HG02885 (cell line): ENCODE measurements around the gene GEMIN7.
"Not testable (repeated sequence)": the region's sequence is repeated elsewhere in the genome, so short reads cannot be mapped to it uniquely, and the experiment has no call there.

Experiments
- ATAC-seq: cut with Tn5 transposase; IDR thresholded peaks from one replicate; pipeline ENCODE4 v1.9.1; 2021; ENCODE audit warnings: mild to moderate bottlenecking; ENCODE audit not compliant: unreplicated experiment, poor library complexity

GEMIN7 gene

DNA sequence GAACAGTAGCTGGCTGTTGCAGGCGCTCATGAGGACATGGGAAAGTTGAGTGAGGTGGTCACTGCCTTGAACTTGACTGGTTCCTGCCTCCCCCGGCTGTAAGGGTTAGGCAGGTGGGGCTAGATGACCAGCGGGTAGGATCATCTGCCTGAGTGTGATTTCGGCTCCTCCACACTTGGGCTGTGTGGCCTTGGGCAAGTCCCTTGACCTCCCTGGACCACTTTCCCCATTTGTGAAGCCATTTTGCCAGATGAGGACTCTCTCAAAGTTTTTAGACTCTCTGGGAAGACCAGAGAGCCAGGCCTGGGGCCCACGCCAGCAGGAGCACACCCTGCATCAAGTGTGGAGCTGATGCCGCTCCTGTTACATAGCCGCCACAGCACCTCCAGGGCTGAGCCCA lies 23.4 kb downstream of the GEMIN7 start:
- ATAC-seq = no peak

DNA sequence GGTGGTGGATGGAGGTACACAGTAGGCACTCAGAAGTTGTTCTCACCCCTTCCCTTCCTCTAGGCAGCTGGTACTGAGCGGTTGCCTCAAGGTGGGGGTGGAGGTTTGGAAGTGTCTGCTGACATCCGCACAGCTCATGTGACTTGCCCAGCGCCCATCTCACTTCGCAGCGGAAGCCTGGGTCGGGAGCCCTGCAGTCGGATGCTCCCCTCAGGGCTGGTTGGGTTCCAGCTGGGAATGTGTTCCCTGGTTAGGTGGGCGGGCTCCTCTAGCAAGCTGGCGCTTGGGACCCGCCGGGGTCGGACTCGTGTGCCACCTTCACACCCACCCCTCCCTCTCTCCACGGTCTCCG lies 24.1 kb downstream of the GEMIN7 start:
- ATAC-seq = no peak

GRCh38 chr19:45103508-45104319 lies 24.7 kb downstream of the GEMIN7 start:
- ATAC-seq = no peak

GRCh38 chr19:45104658-45105349 lies 25.7 kb downstream of the GEMIN7 start:
- no peak for ATAC-seq

DNA sequence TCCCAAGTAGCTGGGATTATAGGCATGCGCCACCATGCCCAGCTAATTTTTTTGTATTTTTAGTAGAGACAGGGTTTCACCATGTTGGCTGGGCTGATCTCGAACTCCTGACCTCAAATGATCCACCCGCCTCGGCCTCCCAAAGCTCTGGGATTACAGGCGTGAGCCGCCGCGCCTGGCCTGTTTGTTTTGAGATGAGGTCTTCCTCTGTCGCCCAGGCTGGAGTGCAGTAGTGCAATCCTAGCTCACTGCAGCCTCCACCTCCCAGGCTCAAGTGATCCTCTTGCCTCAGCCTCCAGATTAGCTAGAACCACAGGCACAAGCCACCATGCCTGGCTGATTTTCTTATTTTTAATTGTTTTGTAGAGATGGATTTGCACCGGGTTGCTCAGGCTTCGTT lies 27.3 kb downstream of the GEMIN7 start:
- ATAC-seq = not testable (repeated sequence)

DNA sequence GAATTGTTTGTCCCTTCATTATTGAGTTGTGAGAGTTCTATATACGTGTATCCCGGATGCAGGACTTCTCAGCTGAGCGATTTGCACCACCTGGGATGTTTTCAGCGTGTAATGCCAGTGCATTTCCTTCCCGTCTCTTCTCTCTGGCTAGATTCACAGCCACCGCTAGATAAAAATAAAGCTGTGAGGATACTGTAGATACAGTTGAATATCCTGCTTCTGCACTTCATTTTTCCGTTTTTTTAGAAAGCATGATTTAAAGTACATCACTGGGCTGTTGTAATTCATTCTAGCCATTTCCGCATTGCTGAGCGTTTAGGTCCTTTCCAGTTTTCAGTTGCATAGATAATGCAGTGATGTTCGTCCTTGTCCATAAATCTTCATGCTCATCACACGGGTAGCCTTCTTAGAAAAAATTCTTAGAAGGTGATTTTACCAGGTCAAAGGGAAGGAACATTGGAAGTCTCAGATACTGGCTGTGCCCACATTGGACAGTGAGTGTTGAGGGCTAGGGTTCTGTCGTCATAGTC lies 28.6 kb downstream of the GEMIN7 start:
- no peak for ATAC-seq

DNA sequence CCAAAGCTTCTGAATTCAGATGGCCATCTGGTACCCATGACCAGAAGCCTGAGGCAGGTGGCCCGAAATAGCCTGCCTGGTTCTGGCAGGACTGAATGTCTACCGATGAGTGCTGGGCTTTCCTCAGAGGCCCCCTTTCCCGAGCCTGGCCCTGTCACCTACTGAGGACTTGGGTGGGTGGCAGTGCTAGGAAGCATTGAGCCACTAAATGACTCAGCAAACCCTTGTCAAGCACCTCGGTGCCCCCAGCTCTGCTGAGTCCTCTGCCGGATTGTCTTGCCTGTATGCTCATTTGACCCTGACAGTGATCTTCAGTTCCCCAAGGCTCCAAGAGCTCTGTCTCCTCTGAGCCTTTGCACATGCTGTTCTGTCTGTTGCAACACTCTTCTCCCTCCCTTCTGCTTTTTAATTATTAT lies 31.8 kb downstream of the GEMIN7 start:
- no peak for ATAC-seq

DNA sequence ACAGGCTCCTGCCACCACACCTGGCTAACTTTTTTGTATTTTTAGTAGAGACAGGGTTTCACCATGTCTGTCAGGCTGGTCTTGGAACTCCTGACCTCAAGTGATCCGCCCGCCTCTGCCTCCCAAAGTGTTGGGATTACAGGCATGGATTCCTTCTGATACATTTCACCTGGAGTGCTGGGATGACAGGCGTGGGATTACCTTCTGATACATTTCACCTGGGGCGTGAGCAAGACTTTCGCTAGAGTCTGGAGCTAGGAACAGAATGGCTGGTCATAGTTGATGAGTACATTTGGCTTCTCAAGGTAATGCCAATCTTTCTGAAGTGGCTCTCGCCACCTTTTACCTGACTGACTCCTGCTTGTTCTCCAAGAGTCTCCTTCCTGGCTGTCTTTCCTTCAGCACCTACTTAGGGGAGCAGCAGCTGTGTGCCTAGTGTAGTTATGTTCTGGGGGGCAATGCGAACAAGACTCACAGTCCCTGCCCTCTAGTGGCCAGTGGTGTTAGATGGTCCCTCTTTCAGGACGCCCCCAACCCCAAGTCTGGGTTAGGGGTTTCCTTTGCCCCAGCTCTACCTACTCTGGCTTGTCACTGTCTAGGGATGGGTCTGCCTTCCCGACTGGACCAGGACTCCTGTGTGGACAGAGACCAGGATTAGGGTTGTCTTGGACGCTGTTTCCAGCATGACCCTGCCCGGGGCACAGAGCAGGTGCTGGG lies 33.2 kb downstream of the GEMIN7 start:
- ATAC-seq = no peak

DNA sequence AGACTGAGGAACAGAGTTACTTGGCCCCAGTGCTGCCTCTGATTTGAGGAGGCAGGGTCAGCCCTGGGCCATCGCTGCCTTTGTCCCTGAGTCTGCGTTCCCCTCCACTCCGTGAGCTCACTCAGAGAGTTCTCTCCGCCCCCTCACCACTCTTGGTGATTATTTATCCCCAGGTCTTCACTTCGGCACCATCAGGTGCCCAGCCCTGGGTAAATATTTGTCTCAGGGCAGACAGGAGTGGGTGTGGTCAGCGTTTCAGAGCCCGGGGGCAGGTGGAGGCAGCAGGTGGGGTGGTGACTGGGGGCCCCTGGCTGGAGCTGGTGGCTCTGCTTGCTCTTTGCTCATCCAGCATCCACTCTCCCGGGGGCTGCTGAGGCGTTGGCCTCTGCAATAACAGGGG lies 34.6 kb downstream of the GEMIN7 start:
- ATAC-seq = no peak

DNA sequence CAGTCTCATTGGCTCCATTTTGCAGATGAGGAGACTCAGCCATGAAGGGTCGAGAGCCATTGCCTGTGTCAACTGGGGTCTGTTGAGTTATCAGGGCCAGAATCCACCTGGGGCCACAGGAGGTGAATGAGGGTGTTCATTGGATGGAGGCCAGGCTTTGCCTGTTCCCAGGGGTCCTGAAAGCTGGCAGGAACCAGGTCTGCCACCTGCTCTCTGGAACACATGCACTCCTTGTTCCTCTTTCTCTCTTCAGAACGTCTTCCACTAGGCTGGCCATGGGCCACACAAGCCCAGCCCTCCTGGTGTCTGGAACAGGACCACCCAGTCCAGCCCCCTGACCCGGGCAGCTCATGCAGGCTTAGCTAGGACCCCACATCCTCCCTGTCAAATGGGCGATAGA lies 35.1 kb downstream of the GEMIN7 start:
- ATAC-seq = no peak

DNA sequence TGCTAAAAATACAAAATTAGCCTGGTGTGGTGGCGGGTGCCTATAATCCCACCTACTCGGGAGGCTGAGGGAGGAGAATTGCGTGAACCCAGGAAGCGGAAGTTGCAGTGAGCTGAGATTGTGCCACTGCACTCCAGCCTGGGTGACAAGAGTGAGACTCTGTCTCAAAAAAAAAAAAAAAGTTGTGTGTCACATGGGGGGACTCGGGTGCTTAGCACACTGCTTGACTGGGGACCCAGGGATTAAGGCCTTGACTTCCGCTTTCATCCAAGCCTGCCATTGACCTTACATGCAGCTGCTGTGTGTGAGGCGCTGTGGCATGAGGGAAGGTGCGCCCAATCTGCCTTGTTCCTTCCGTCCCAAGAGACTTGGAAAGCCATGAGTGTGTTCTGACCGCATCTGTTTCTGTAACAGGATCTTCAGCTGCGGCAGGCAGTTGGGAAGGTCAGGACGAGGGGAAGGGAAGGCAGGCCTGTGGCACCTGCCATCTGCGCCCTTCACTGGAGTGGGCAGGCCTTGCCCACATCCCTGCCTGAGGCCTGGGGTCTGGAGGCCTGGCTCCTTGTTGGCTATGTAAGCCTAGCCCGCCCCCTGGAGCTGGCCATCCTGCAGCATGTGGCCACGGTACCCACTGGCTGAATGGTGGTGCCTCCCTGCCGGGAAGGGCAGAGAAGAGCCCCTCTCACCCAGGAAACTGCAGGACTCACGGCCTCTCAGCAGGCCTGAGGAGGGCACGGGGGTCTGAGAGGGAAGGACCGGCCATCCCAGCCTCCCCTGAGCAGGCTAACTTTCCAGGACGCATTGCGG lies 37.0 kb downstream of the GEMIN7 start:
- no peak for ATAC-seq

DNA sequence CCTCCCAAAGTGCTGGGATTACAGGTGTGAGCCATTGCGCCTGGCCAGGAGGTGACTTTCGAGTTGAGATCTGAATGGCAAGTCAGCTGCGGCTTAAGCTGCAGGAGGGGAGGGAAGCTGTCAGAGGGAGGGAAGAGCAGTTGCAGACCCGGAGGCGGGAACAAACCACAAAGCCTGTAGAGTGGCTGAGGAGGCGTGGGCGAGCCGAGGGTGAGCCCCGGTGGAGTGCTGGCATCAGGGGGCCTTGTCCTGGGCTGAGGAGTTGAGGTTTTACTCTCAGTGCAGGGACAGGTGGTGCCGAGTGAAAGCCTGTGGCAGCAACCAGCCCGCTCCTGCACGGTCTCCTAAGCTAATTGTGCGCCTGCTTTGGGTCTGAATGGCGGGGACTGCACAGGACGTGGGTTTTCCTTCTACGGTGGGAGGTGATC lies 38.1 kb downstream of the GEMIN7 start:
- ATAC-seq = no peak

DNA sequence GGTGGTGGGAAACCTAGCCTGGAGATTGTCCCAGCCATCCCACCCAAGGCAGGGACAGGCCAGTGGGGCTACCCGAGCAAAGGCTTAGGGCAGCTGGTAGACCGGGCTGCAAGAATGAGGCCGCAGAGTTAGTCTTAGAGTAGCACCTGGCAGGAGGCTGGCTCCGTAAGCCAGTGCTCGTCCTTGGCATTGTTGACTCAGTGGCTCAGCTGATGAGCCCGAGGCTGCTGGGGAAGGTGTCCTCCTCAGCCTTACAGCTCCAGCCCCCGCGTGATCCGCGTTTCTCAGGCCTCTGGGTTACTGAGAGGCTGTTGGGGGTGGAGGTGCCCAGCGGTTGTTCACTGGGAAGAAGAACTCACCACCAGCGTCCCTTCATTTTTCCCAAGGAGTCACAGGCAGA lies 38.6 kb downstream of the GEMIN7 start:
- no peak for ATAC-seq

DNA sequence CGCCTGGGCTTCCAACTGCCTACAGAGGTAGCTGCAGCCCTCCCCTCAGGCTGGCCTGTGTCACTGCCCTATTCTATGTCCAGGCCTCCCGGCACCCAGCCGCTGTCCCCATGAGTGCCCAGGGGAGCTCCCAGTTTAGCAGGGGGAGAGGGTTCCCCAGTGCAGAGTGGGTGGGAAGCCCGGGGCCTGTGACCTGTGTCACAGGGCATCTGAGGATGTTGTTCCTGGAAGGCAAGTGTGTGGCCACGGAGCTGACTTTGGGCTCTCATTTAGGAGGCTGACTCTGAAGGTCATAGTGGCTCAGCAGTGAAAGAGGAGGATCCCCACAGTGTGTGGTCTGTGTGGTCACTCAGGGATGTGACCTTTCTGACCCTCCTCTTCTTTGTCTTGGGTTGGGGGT lies 39.0 kb downstream of the GEMIN7 start:
- no peak for ATAC-seq

DNA sequence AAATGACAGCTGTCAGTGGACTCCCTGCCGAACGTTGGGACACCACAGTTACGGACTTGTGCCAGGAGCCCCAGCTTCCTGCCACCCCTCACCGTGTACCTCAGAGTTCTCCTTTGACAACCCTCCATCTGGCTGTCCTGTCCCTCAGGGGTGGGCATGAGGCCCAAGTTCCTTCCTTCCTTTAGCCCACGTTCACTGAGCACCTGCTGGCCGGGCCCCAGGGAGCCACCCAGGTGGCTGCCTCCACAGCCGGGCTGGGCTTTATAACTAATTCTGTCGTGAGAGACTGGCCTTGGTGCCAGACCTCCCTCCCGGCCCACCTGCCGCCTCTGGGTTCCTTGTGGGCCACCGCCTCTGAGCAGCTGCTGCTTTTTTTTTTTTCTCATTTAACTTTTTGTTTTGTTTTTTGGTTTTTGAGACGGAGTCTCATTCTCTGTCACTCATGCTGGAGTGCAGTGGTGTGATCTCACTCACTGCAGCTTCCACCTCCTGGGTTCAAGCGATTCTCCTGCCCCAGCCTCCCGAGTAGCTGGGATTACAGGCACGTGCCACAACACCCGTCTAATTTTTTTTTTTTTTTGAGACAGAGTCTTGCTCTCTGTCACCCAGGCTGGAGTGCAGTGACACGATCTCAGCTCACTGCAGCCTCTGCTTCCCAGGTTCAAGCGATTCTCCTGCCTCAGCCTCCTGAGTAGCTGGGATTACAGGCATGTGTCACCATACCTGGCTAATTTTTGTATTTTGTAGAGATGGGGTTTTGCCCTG lies 39.7 kb downstream of the GEMIN7 start:
- not testable (repeated sequence) for ATAC-seq

- ATAC-seq = no peak
Observed at GRCh38 chr19:45119582-45119981, 40.5 kb downstream of the GEMIN7 start.

- no peak for ATAC-seq
Observed at GRCh38 chr19:45121827-45122345, 42.8 kb downstream of the GEMIN7 start.

DNA sequence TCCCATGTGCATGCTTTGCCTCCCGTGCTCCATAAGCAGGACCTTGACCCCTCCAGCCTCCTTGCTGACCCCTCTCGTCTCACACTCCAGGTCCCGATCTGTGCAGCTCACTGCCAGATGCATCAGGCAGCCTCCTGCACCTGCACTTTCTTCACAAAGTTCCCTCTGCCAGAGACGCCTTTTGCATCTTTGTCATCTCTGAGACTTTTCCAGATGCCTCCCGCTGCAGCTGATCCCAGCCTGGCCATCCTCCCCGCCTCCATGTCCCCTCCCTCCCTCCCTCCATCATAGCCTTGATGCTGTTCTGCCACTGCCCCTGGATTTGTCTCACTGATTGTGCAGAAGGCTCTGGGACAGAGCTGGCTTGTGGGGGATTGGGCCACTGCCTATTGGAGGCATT lies 43.8 kb downstream of the GEMIN7 start:
- ATAC-seq = no peak

GRCh38 chr19:45123440-45123850 lies 44.4 kb downstream of the GEMIN7 start:
- no peak for ATAC-seq
